ENCODE data around the gene ARSH.

GRCh38 chrX:2967584-2967983, 38.8 kb upstream of the ARSH start:
- TF ChIP-seq CHD2 (IDR thresholded peaks at IDR 0.05; ENCODE audit: low read length) (no peak), EZH2 (IDR thresholded peaks at IDR 0.05; ENCODE audit: low read depth, low read length, severe bottlenecking) (no peak), SIX5 (IDR thresholded peaks at IDR 0.05; ENCODE audit: low read depth, low read length) (no peak), CHD1 (IDR thresholded peaks at IDR 0.05; ENCODE audit: low read depth, low read length) (no peak), NANOG (IDR thresholded peaks at IDR 0.05; ENCODE audit: insufficient read depth, low read depth, low read length, poor library complexity, severe bottlenecking) (no peak), PHF8 (conservative IDR thresholded peaks at IDR 0.05; ENCODE audit: low read depth, low read length) (no peak), RAD21 (IDR thresholded peaks at IDR 0.05 in 1 of 2, conservative IDR thresholded peaks at IDR 0.05 in 1 of 2; ENCODE audit: low read depth in 2 of 2, low read length in 2 of 2) (no peak), ATF3 (IDR thresholded peaks at IDR 0.05; ENCODE audit: insufficient read depth, low read depth, low read length) (no peak), POLR2A (IDR thresholded peaks at IDR 0.05; ENCODE audit: control extremely low read depth in 1 of 2, low read depth in 2 of 2, low read length in 2 of 2) (no peak), RXRA (IDR thresholded peaks at IDR 0.05; ENCODE audit: insufficient read depth, low read depth, low read length) (no peak)
- TF ChIP-seq, protein P1, sequence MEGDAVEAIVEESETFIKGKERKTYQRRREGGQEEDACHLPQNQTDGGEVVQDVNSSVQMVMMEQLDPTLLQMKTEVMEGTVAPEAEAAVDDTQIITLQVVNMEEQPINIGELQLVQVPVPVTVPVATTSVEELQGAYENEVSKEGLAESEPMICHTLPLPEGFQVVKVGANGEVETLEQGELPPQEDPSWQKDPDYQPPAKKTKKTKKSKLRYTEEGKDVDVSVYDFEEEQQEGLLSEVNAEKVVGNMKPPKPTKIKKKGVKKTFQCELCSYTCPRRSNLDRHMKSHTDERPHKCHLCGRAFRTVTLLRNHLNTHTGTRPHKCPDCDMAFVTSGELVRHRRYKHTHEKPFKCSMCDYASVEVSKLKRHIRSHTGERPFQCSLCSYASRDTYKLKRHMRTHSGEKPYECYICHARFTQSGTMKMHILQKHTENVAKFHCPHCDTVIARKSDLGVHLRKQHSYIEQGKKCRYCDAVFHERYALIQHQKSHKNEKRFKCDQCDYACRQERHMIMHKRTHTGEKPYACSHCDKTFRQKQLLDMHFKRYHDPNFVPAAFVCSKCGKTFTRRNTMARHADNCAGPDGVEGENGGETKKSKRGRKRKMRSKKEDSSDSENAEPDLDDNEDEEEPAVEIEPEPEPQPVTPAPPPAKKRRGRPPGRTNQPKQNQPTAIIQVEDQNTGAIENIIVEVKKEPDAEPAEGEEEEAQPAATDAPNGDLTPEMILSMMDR (IDR thresholded peaks at IDR 0.05; ENCODE audit: control extremely low read depth in 1 of 3, insufficient read depth in 1 of 3, low read depth in 1 of 3, low read length in 3 of 3) = no peak

Measured in H1 (cell line).